DMS79 treated with DMSO at 0.1 percent for 48 hours (cell line): ENCODE results near the gene IRAK3.

Experiments used
- DNase-seq: peaks from one replicate; lab custom pipeline; 2025; lab: John Stamatoyannopoulos, UW

IRAK3 gene, protein sequence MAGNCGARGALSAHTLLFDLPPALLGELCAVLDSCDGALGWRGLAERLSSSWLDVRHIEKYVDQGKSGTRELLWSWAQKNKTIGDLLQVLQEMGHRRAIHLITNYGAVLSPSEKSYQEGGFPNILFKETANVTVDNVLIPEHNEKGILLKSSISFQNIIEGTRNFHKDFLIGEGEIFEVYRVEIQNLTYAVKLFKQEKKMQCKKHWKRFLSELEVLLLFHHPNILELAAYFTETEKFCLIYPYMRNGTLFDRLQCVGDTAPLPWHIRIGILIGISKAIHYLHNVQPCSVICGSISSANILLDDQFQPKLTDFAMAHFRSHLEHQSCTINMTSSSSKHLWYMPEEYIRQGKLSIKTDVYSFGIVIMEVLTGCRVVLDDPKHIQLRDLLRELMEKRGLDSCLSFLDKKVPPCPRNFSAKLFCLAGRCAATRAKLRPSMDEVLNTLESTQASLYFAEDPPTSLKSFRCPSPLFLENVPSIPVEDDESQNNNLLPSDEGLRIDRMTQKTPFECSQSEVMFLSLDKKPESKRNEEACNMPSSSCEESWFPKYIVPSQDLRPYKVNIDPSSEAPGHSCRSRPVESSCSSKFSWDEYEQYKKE

DNA sequence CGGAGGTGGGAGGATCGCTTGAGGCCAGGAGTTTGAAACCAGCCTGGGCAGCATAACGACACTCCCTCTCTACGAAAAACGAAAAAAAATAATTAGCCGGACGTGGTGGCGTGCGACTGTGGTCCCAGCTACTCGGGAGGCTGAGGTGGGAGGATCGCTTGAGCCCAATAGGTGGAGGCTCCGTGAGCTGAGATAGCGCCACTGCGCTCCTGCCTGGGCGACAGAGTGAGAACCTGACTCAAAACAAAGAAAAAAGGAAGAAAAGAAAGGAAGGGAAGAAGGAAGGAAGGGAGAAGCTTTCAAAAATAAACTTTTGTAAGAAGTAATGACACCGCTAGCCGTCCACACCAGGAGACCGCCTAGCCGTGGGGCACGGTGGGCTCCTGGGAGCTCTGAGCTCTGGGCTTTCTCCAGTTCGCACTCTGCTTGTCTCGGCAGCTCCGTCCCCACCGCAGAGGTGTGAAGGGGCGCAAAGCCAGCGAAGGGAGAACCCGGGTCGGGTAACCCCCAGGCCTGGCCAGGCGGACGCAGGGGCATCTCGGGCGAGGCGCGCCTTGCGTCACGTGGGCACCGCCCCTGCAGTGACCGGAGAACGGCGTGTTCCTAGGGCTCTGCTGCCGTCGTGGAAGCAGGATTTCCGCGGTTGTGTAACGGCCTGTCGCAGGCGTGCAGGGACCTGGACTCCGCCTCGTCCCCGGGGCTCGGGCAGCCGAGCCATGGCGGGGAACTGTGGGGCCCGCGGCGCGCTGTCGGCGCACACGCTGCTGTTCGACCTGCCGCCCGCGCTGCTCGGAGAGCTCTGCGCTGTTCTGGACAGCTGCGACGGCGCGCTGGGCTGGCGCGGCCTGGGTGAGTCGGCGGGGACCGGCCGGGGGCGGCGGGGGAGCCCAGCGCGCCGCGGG lies at the start of gene IRAK3:
Gene IRAK3 (plus strand): TSS at position 631 of the 902 bp plus-strand sequence. CDS start 86 bp downstream, at position 717.
- DNase-seq = peak; percentile 5

DNA sequence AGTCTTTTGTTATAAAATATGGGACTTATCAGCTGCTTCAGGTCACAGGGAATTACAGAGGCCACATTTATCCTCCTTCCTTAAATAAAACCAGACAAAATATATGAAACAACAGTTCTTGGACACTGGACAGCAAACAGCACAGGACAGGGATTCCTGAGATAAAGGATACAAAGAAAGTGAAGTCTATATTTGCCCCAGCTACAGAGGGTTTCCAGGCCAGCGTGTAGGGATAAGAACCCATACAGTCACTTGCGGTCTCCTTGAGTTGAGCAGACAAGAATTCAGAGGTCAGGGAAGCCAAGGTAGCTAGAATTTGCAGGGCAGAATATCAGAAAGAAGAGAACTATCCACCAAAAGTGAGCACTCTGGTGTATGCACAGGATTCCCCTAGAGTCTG lies 49.7 kb upstream of the IRAK3 start:
- DNase-seq = no peak

GRCh38 chr12:66140731-66141130 lies 48.3 kb upstream of the IRAK3 start:
- no peak for DNase-seq

DNA sequence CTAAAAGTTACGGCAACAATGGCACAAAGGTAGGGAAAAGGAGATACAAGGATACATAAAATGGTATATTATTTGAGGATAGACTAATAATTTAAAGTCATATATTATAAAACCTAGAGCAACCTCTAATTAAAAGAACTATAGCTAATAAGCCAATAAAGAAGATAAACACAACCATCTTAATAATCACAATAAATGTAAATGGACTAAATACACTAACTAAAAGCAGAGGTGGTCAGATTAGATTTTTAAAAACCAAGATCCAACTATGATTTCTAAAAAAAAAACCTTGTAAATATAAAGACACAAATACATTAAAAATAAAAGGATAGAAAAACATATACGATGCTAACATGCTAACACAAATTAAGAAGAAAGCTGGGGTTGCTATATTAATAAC lies 47.7 kb upstream of the IRAK3 start:
- DNase-seq = no peak

DNA sequence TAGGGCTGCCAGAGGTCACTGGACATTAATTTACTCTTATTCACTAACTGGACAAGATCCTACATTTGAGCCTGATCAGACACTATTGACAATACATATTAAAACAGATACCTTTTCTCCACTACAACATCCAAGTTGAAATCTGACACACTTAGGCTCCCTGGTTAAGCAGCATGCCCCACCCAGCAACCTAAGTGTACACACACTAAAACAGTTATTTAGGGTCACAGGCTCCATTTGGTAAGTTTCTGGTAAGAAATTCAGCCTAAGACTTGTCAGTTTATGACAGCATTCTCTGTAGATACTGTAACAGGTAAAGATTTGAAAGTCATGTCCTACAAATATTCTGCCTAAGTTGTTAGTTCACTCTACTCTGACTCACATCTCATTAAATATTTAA lies 46.2 kb upstream of the IRAK3 start:
- no peak for DNase-seq

DNA sequence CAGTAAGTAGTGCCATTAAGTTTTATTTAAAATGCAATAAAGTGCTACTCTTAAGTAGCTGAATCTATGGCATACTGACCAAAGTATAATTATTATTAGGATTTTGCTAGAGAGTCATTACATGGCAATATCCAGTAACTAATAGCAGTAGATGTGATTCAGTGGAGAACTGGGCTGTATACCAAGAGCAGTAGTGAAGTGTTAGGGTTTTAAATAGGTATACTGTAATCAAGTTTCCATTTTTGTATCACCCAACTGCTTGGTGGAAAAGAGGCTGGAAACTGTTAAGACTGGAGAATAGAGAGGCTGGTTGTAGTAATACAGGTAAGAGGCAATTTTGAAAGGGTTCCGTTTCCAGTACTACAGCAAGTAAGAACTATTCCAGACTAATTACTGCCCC lies 45.1 kb upstream of the IRAK3 start:
- DNase-seq = no peak

DNA sequence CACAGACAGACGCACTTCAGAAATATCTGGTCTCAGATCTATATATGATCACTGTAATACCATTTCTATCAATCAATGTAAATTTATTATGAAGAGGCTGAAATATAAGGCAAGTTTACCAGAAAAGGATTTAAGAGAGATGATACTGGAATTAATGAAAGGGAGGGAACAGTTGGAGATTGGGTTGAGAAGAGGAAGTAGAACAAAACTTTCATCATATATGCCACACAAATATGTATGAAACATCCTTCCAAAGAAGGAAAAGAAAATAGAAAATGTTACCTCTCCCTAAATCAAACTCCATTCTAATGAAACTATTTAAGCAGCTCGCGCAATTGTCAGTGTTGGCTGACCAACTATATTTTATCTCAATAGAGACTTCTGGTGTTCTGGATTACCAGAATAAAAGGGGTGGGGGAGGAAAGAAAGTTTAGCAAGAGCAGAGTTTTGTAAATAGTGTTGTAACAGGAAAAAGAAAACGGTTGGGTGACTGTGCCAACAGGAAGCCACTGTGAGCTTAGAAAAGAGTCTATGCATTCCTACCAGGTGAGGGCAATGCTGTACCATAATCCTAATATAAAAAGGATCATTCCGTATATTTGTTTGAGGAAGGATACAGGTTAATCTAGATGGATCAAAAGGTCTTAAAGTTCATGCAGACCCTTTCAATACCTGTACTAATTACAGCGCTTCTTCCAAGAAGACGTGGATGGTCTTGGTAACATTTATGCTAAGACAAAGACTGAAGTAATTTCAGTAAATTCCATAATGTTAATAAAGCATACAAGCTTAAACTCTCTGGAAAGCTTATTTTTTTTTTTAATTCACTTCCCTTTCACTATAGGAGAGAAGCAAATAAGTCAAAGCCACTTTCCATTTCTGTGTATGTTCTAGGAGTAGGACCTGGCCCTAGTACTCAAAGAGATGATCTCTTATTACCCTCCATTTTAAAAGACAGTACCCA lies 43.9 kb upstream of the IRAK3 start:
- DNase-seq = no peak

DNA sequence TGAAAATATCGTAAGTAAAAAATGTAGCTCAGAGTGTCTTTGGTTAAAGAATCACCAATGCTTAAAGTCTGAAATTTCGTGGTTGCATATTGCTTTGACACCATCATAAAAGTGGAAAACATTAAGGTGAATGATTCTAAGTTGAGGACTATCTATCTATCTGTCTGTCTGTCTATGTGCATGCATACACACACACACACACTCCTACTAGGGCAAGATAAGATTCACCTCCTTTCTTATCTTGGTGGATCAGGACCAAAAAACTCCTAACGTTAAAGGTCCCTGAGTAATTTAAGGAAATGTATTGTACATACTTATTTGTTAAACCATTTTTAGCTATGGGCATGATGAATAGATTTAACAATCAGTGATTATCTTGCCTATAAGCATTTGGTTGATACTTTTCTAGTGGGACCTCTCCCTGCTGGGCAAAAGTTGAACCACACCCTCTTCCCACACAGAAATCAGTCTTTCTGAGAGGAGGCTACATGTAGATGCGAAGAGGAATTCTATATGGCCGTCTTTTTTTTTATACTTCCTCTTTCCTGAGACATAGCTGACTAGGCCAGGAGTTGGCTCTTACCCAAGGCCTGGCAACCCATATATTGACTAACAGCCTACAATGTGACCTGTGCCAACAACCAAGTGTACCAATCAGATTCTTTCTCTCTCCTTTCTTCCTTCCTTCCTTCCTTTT lies 39.2 kb upstream of the IRAK3 start:
- DNase-seq = no peak

DNA sequence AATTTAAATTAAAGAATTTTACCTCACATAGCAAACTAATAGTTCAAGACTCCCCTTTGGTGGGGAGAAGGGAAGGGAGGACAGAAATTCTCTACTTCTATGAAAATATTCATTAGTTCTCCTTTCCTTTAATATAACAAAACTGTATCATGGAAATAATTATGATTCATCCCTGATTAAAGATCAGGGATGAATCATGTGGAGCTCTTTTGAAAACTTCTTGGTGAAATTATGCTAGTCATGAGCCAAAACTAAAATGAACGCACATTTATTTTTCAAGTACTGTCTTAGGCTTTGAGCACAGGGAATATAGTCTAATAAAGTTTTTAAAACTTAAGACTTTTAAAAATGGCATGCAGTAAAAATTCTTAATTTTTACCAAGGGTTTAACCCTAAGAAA lies 36.3 kb upstream of the IRAK3 start:
- no peak for DNase-seq

DNA sequence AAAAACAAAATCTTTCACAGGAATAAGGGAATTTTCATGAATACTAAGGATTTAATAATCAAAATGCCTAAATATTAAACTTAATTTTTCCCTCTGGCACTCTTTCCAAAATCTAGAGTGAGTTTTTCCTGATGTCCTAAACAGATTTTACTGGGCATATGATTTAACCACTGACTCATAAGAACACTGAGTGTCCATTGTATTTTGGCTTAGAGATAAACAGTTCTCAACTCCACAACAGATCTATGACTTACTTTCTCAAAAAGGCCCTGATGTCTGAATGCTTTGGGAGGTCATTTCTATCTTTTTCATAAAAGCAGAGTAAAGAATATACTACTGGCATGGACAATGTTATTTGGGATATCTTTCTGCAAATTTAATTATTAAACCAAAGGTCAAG lies 34.2 kb upstream of the IRAK3 start:
- no peak for DNase-seq

DNA sequence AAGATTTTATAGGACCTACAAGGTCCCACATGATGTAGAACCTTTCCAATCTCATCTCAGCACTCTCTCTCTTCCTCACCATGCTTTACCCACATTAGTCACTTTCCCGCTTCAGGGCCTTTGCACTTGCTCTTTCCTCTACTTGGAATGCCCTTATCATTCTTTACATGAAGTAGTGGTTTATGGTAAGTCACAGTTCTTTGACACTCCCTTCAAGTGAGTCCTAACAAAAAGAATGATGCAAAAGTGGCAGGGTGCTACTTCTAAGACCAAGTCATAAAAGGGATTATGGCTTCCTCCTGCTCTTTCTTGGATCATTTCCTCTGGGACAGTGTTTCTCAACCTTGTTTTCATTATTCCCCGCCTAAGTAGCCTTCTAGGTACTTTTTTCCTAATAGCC lies 32.4 kb upstream of the IRAK3 start:
- DNase-seq = no peak

DNA sequence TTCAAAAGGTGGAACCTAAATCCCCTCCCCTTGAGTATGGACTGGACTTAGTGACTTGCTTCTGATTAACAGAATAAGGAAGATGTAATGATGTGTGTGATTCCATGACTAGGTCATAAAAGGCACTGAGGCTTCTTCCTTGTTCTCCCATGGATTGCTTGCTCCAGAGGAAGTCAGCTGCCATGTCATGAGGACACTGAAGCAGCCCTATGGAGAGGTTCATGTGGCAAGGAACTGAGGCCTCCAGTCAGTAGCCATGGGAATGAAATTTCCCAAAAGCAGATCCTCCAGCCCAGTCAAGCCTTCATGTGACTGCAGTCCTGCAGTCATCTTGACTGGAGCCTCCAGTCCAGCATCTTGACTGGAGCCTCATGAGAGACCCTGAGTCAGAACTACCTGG lies 29.9 kb upstream of the IRAK3 start:
- DNase-seq = no peak

DNA sequence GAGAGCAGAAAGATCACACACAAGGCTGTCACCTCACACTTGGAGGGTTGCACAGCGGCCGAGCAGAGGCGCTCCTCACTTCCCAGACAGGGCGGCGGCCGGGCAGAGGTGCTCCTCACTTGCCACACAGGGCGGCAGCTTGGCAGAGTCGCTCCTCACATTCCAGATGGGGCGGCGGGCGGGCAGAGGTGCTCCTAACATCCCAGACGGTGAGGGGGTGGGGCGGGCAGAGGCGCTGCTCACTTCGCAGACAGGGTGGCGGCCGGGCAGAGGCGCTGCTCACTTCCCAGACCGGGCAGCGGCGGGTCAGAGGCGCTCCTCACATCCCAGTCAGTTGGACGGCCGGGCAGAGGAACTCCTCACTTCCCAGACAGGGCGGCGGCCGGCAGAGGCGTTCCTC lies 28.3 kb upstream of the IRAK3 start:
- no peak for DNase-seq

DNA sequence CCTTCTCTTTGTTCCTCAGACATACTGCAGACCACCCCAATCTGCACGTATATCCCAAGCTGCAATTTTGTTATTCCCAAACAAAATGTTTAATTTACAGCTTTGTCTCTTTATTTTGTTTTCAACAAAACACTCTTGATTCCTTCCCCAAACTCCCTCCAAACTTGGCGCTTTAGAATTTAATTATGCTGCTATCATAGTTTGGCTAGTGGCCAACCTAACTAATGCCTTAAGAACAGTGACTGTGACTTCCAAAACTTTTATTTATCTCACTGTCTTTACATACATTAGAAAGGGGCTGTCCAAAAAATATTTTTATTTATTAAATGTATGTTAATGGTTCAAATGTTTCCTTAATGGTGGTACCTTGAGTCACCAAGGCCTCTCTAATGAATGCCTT lies 26.3 kb upstream of the IRAK3 start:
- DNase-seq = no peak

- DNase-seq = no peak
Measured at GRCh38 chr12:66163289-66163688, 25.7 kb upstream of the IRAK3 start.

DNA sequence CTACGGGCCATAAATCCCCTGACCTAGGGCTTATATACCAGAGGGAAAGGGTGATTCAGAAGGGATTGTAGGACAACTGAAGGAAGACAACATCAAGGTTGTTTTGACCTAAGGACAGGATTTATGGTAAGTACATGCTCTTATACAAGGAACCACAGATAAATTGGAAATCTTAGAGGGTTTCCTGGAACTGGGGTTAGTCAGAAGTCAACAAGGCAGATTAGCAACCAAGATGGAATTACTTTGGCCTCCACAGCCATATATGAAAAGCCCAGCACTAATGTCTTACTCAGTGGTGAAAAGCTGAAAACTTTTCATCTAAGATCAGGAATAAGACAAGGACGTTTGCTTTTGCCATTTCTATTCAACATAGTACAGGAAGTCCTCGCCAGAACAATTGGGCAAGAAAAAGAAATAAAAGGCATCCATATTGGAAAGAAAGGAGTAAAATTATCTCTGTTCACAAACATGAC lies 24.6 kb upstream of the IRAK3 start:
- DNase-seq = no peak

- DNase-seq = no peak
Measured at GRCh38 chr12:66165141-66165540, 23.9 kb upstream of the IRAK3 start.

- no peak for DNase-seq
Measured at GRCh38 chr12:66166561-66166960, 22.5 kb upstream of the IRAK3 start.

DNA sequence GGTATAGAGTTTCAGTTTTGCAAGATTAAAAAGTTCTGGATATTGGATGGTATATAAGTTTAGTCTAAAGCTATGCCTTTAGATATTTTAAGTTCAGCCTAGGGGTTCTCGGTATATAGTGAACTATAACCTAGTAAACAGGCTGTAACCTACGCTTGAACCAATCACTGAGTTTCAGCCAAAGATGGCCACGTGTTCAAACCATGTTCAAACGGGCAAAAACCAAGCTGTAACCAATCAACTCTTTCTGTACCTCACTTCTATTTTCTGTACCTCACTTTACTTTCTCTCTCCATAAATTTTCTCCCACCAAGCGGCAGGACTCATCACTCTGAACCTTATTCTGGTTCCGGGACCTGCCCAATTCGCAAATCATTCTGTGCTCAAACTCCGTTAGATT lies 20.6 kb upstream of the IRAK3 start:
- DNase-seq = no peak

DNA sequence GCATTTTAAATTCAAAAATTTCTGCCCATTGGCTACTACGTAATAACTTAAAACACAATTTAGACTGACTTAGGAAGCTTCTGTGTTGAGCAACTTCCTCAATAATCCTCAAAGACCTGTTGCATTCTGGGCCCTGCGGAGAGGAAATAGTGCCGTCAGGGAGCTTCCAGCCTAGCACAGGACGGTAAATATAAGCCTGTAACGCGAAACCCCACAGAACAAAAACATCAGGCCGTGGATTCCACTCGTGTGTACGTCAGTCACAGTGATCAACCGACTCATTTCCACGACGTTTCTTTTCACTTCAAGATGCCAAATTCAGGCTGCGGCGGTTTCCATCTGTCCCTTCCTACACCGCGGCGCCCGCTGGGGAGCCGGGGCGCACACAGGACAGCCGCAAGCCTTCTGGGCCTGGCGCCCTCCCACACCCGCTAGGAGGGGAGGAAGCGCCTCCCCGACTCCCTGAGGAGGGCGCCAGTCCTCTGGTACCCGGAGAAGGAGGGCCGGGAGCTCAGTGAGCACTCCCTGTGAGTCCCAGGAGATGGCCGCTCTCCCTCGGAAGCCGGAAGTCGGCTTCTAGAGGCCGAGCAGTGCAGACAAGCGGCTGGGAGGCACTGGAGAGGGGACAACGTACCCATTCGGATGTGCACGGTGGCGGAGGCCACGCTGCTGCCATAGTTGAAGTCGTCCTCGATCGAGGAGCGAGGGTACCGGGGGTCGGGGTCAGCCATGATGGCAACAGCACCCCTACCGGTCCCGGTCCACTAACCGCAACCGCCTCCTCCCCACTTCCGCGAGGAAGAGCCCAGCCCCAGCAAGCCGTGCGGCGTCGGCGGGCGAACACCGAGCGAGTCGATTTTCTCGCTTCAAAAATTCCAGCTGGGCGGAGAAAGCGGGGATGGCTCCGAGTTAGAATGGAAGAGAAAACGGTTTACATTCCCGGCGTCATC lies 19.5 kb upstream of the IRAK3 start, which contains the start of gene TMBIM4:
Gene TMBIM4 (minus strand): TSS at position 776 of the 950 bp plus-strand sequence. CDS start 45 bp downstream, at position 731.
- peak; percentile 43 for DNase-seq
